Testis (tissue), 3 donors: Measurements from ENCODE around the gene TMEM263. TPM values are rescaled to one million over a fixed set of nuclear protein-coding genes. Genes with fewer than 3 reads are reported as not detected.
A peak's percentile ranks its signal among the peaks of the same experiment; 100 is the strongest.

Source experiments
- DNase-seq: peaks from one replicate; pipeline ENCODE4 v3.0.0-alpha.2; 2019
- H3K27ac ChIP-seq, 2 donors: fragments of 200-600 bp; sonication (generic); one replicate each; pipeline ENCODE4 v1.5.1; 2019
- H3K27me3 ChIP-seq: fragments of 200-600 bp; sonication (generic); one replicate; pipeline ENCODE4 v1.5.1; 2019
- H3K36me3 ChIP-seq: fragments of 200-600 bp; sonication (generic); one replicate; pipeline ENCODE4 v1.5.1; 2017; ENCODE audit warnings: low read depth; ENCODE audit errors: missing control alignments
- H3K4me1 ChIP-seq: fragments of 200-600 bp; sonication (generic); one replicate; pipeline ENCODE4 v1.5.1; 2019
- H3K4me3 ChIP-seq, 2 donors: fragments of 200-600 bp; sonication (generic); one replicate each; pipeline ENCODE4 v1.5.1; 2017 to 2019
- H3K9me3 ChIP-seq: fragments of 200-600 bp; sonication (generic); one replicate; pipeline ENCODE4 v1.5.1; 2017
- CTCF ChIP-seq, 3 experiments: fragments of 450-650 bp in 2 of 3; fragments of 200-600 bp in 1 of 3; sonication (generic) in 1 of 3; IDR thresholded peaks; one replicate each; pipeline ENCODE4 v1.5.1; 2016 to 2019; ENCODE audit warnings: antibody characterized with exemption in 3 of 3, mild to moderate bottlenecking in 2 of 3, moderate library complexity in 1 of 3
- POLR2A ChIP-seq: fragments of 450-650 bp; IDR thresholded peaks from one replicate; pipeline ENCODE4 v1.6.1; 2017; ENCODE audit warnings: antibody characterized with exemption, mild to moderate bottlenecking, moderate library complexity
- WGBS, 2 donors: methylation state at CpG; one replicate each; pipeline ENCODE4 v1.1.5; 2018; 5-methylcytosine and 5-hydroxymethylcytosine counted together
- intact Hi-C: fragments of 100-400 bp; cut with DNase I; formaldehyde crosslinking; loops from one replicate; pipeline ENCODE4 v1.15.1; 2023; ENCODE audit warnings: low total_unique reads
- polyA plus RNA-seq: library from polyadenylated mRNA; stranded (reverse); fragments of 350-450 nt; fragmentation: Illumina TruSeq; extraction: RNeasy Lipid Tissue Mini Kit (QIAGEN cat#74804); gene quantifications from one replicate; pipeline ENCODE4 v1.2.3, GENCODE V29; 2014; ENCODE audit warnings: low read depth, low replicate concordance; ENCODE audit not compliant: insufficient read depth
- total RNA-seq, 2 donors: library from RNA; depleted of rRNA; stranded (reverse); fragments of >200 nt; gene quantifications; one replicate each; pipeline ENCODE4 v1.2.3, GENCODE V29; 2016

TMEM263 gene
- total and polyA plus RNA-seq, 3 donors from 2014 or later = 33.6 to 45.3 (median 40.5) TPM

- Histone ChIP-seq H3K27ac (no peak overlapping the region), H3K9me3 (no peaks in the 10 kb centered on the region), H3K36me3 (no peaks in the 10 kb centered on the region), H3K27me3 (no peaks in the 10 kb centered on the region), H3K4me1 (peaks cover 27% of the 10 kb centered on the region), H3K4me3 (no peak overlapping the region)
- TF ChIP-seq CTCF (IDR thresholded peaks at IDR 0.05) (no peak), POLR2A (no peak)
- no peak for DNase-seq
- intact Hi-C loops = loop anchor here (10.0 kb wide), 1 partner anchor 113 kb away; the partner anchor contains the start of gene CRY1
- 68 to 98% methylated on average over 3 of the region's 3 CpGs for WGBS, 2 donors
These were observed 26.1 kb downstream of the TMEM263 start for GRCh38 chr12:106981788-106982187.

GRCh38 chr12:106982229-106982628 lies 26.5 kb downstream of the TMEM263 start:
- Histone ChIP-seq H3K27me3 (no peaks in the 10 kb centered on the region), H3K9me3 (no peaks in the 10 kb centered on the region), H3K36me3 (no peaks in the 10 kb centered on the region), H3K4me3 (no peak overlapping the region), H3K4me1 (peaks cover 26% of the 10 kb centered on the region), H3K27ac (no peak overlapping the region)
- TF ChIP-seq POLR2A (no peak), CTCF (IDR thresholded peaks at IDR 0.05) (no peak)
- 80 to 91% methylated on average over 1 of the region's 1 CpG for WGBS, 2 donors
- DNase-seq = no peak
- intact Hi-C loops = loop anchor here (10.0 kb wide), 1 partner anchor 113 kb away; the partner anchor contains the start of gene CRY1

GRCh38 chr12:106984588-106985137 lies 29.0 kb downstream of the TMEM263 start:
- intact Hi-C loops = loop anchor here (10.0 kb wide), 1 partner anchor 110 kb away; the partner anchor contains the start of gene CRY1
- Histone ChIP-seq H3K9me3 (no peaks in the 10 kb centered on the region), H3K4me3 (no peak overlapping the region), H3K4me1 (peaks cover 11% of the 10 kb centered on the region), H3K36me3 (no peaks in the 10 kb centered on the region), H3K27me3 (no peaks in the 10 kb centered on the region), H3K27ac (no peak overlapping the region)
- TF ChIP-seq CTCF (IDR thresholded peaks at IDR 0.05) (no peak), POLR2A (no peak)
- DNase-seq = no peak
- 93 to 95% methylated on average over 6 of the region's 6 CpGs for WGBS, 2 donors

GRCh38 chr12:106985479-106985878 lies 29.8 kb downstream of the TMEM263 start:
- 84 to 91% methylated on average over 5 of the region's 5 CpGs for WGBS, 2 donors
- Histone ChIP-seq H3K9me3 (no peaks in the 10 kb centered on the region), H3K27ac (no peak overlapping the region), H3K4me1 (peaks cover 11% of the 10 kb centered on the region), H3K36me3 (no peaks in the 10 kb centered on the region), H3K27me3 (no peaks in the 10 kb centered on the region), H3K4me3 (no peak overlapping the region)
- no peak for DNase-seq
- intact Hi-C loops = loop anchor here (10.0 kb wide), 1 partner anchor 109 kb away; the partner anchor contains the start of gene CRY1
- no peak for TF ChIP-seq CTCF (IDR thresholded peaks at IDR 0.05)
- no peak for TF ChIP-seq POLR2A

- H3K9me3 ChIP-seq = no peaks in the 10 kb centered on the region
- WGBS, 2 donors = 22% methylated on average over 4 of the region's 4 CpGs
- no peaks in the 10 kb centered on the region for H3K36me3 ChIP-seq
- H3K4me3 ChIP-seq = peak overlapping the region; percentile 79 to 89
- H3K27ac ChIP-seq = peak overlapping the region; percentile 89 to 93
- no peak for DNase-seq
- no peak for TF ChIP-seq POLR2A
- TF ChIP-seq CTCF (IDR thresholded peaks at IDR 0.05) = no peak
- H3K27me3 ChIP-seq = no peaks in the 10 kb centered on the region
- intact Hi-C loops = loop anchor here (10.0 kb wide), 1 partner anchor 109 kb away; the partner anchor contains the start of gene CRY1
- peaks cover 11% of the 10 kb centered on the region for H3K4me1 ChIP-seq
These were observed 30.4 kb downstream of the TMEM263 start for GRCh38 chr12:106986135-106986534.
